Measurements from ENCODE around the gene NUCB2. TPM values are rescaled to one million over a fixed set of nuclear protein-coding genes. Genes with fewer than 3 reads are reported as not detected.
A peak's percentile ranks its signal among the peaks of the same experiment; 100 is the strongest.

The NUCB2 gene
- total and polyA plus RNA-seq, 2 of the 8 experiments (the other 6 are each of a cell fraction or from before 2014, with no cell fraction given), result 9.0 to 34.2 TPM

DNA sequence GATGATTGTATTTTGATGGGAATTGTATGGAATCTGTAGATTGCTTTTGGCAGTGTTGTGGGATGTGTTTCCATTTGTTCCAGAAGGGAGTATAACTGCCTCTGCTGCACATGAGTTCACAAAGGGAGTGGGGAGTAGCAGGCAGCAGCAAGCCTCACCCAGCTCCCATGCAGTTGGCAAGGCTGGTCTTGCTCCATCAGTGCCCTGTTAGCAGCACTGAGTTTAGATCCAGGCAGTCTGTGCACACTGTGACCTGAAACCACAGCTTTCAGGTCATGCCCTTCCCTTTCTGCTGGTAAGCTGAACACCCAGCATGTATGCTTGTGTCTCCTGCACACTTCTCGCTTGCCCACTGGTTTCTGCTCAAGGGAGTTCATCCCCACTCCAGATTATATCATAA, 3.7 kb upstream of the NUCB2 start:
- no peak overlapping the region for H3K4ac ChIP-seq (replicated peaks; ENCODE audit: insufficient read length, low read depth, low read length)
- no peak overlapping the region for H3K56ac ChIP-seq (replicated peaks; ENCODE audit: insufficient read length, low read depth, low read length)
- no peak overlapping the region for H4K91ac ChIP-seq (replicated peaks; ENCODE audit: insufficient read length, low read length)
- DNase-seq (ENCODE audit: low read depth in 1 of 2, low spot score in 2 of 2) (no peak), FAIRE-seq (no peak)
- H2BK15ac ChIP-seq (ENCODE audit: low read length), result peak overlapping the region; percentile 65; the same call in 1 of the 2 replicates
- WGBS, 2 experiments (ENCODE audit: extremely low coverage in 1 of 2, insufficient coverage in 1 of 2, insufficient read length in 1 of 2, insufficient replicate concordance in 2 of 2, low coverage in 1 of 2, low lambda C conversion rate in 2 of 2, missing lambda C conversion rate in 1 of 2), result 92% methylated on average over 1 of the region's 1 CpG; no CpG with 5 or more reads in 1 of the 2 experiments
- no peak overlapping the region for H2BK120ac ChIP-seq (replicated peaks; ENCODE audit: low read depth, low read length)
- H2BK20ac ChIP-seq (ENCODE audit: low read length), result no peak overlapping the region
- CTCF ChIA-PET (ENCODE audit: partially characterized antibody), result interaction anchor here (1.5 kb wide), 1 partner anchor 11 kb away, joined by 4 read pairs; no protein-coding TSS in a partner anchor
- H3K14ac ChIP-seq (ENCODE audit: insufficient read length), result no peak overlapping the region
- H3K27ac ChIP-seq (ENCODE audit: low read depth, low read length), result no peak overlapping the region
- H4K8ac ChIP-seq (ENCODE audit: extremely low read depth, insufficient read depth, low read length), result no peak overlapping the region
- peaks cover 0 to 2% of the 10 kb centered on the region in 2 experiments for H4K20me1 ChIP-seq (replicated peaks in 1 of 2; ENCODE audit: control insufficient read depth in 1 of 2, insufficient read depth in 2 of 2, low read length in 2 of 2)
- no peak overlapping the region for H3K9ac ChIP-seq (replicated peaks in 1 of 4; ENCODE audit: extremely low read depth in 1 of 4, low read depth in 3 of 4, low read length in 3 of 4)
- H3K4me2 ChIP-seq (ENCODE audit: insufficient read depth in 1 of 2, low read depth in 2 of 2, low read length in 2 of 2), result no peak overlapping the region
- H2AFZ ChIP-seq (ENCODE audit: low read length), result no peak overlapping the region
- no peaks in the 10 kb centered on the region for H3K9me3 ChIP-seq (ENCODE audit: insufficient read depth in 2 of 2, low read depth in 1 of 2, low read length in 1 of 2)
- H3K36me3 ChIP-seq (ENCODE audit: control insufficient read depth in 2 of 4, insufficient read depth in 4 of 4, low read length in 3 of 4), result no peaks in the 10 kb centered on the region
- no peak overlapping the region for H3K4me3 ChIP-seq (ENCODE audit: extremely low read depth in 1 of 4, insufficient read depth in 2 of 4, low read depth in 3 of 4, low read length in 4 of 4)
- POLR2A ChIA-PET (ENCODE audit: partially characterized antibody), result interaction anchor here (0.5 to 0.9 kb wide), 2 partner anchors 8 to 189 kb away, joined by 3 read pairs; no protein-coding TSS in a partner anchor
- no peak overlapping the region for H2BK12ac ChIP-seq (ENCODE audit: low read depth, low read length)
- H2BK5ac ChIP-seq (ENCODE audit: low read depth, low read length), result no peak overlapping the region
- peaks cover 0 to 4% (median 1%) of the 10 kb centered on the region in 4 experiments; a peak in 2 of 7 replicates for H3K4me1 ChIP-seq (replicated peaks in 1 of 4; ENCODE audit: control insufficient read depth in 3 of 4, insufficient read depth in 4 of 4, low read length in 3 of 4)
- no peak overlapping the region for H4K5ac ChIP-seq (ENCODE audit: insufficient read length, low read depth, low read length)
- H3K18ac ChIP-seq (ENCODE audit: extremely low read depth, low read length), result no peak overlapping the region; the same call in 1 of the 2 replicates
- H3K23ac ChIP-seq (ENCODE audit: insufficient read length), result no peak overlapping the region
- no peak overlapping the region for H2AK5ac ChIP-seq (ENCODE audit: low read depth, low read length)
- no peaks in the 10 kb centered on the region for H3K79me2 ChIP-seq (ENCODE audit: control insufficient read depth in 1 of 2, insufficient read depth in 2 of 2, low read length in 2 of 2)
- H3K27me3 ChIP-seq (replicated peaks in 1 of 4; ENCODE audit: control insufficient read depth in 3 of 4, extremely low read depth in 1 of 4, insufficient read depth in 3 of 4, low read length in 3 of 4), result peaks cover 0 to 11% (median 0%) of the 10 kb centered on the region in 4 experiments; a peak in 2 of 7 replicates
- H3K23me2 ChIP-seq (ENCODE audit: low read depth, low read length), result peaks cover 15% of the 10 kb centered on the region
- H3K79me1 ChIP-seq (ENCODE audit: low read depth, low read length), result no peaks in the 10 kb centered on the region
- TF ChIP-seq, protein P1, sequence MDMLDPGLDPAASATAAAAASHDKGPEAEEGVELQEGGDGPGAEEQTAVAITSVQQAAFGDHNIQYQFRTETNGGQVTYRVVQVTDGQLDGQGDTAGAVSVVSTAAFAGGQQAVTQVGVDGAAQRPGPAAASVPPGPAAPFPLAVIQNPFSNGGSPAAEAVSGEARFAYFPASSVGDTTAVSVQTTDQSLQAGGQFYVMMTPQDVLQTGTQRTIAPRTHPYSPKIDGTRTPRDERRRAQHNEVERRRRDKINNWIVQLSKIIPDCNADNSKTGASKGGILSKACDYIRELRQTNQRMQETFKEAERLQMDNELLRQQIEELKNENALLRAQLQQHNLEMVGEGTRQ (IDR thresholded peaks at IDR 0.05; ENCODE audit: low read length), result no peak
- TF ChIP-seq SIN3A (conservative IDR thresholded peaks at IDR 0.05 in 1 of 2, IDR thresholded peaks at IDR 0.05 in 1 of 2; ENCODE audit: low read depth in 1 of 2, low read length in 2 of 2), result no peak
- no peak for TF ChIP-seq FOSL1 (IDR thresholded peaks at IDR 0.05; ENCODE audit: insufficient read depth, low read depth, low read length)
- no peak for TF ChIP-seq SUZ12 (IDR thresholded peaks at IDR 0.05; ENCODE audit: low read length)
- no peak for TF ChIP-seq HDAC6 (IDR thresholded peaks at IDR 0.05; ENCODE audit: low read depth, low read length)
- TF ChIP-seq, protein P2, sequence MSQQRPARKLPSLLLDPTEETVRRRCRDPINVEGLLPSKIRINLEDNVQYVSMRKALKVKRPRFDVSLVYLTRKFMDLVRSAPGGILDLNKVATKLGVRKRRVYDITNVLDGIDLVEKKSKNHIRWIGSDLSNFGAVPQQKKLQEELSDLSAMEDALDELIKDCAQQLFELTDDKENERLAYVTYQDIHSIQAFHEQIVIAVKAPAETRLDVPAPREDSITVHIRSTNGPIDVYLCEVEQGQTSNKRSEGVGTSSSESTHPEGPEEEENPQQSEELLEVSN (IDR thresholded peaks at IDR 0.05), result no peak
- TF ChIP-seq ASH2L (IDR thresholded peaks at IDR 0.05; ENCODE audit: low read length), result no peak
- no peak for TF ChIP-seq CBX5 (IDR thresholded peaks at IDR 0.05; ENCODE audit: low read depth, low read length)
- no peak for TF ChIP-seq RNF2 (IDR thresholded peaks at IDR 0.05; ENCODE audit: borderline replicate concordance, low read depth, low read length, missing control alignments, poor library complexity, severe bottlenecking)
- TF ChIP-seq NANOG (IDR thresholded peaks at IDR 0.05; ENCODE audit: insufficient read depth, low read depth, low read length, poor library complexity, severe bottlenecking), result no peak
- no peak for TF ChIP-seq TEAD4 (IDR thresholded peaks at IDR 0.05; ENCODE audit: low read depth, low read length)

Measured in H1 (cell line).